Vagina (tissue), 2 donors: ENCODE measurements around the gene UBXN2A. TPM values are rescaled to one million over a fixed set of nuclear protein-coding genes. Genes with fewer than 3 reads are reported as not detected.
A peak's percentile ranks its signal among the peaks of the same experiment; 100 is the strongest.

Source experiments
- DNase-seq, 2 donors: peaks; one replicate each; pipeline ENCODE4 v3.0.0-alpha.2; 2017; ENCODE audit errors: extremely low spot score in 2 of 2
- H3K27ac ChIP-seq: fragments of 200-600 bp; sonication (generic); one replicate; pipeline ENCODE4 v1.5.1; 2019
- H3K27me3 ChIP-seq: fragments of 200-600 bp; sonication (generic); one replicate; pipeline ENCODE4 v1.5.1; 2019
- H3K36me3 ChIP-seq, 2 donors: fragments of 200-600 bp; sonication (generic); one replicate each; pipeline ENCODE4 v1.5.1; 2017 to 2019
- H3K4me1 ChIP-seq: fragments of 200-600 bp; sonication (generic); one replicate; pipeline ENCODE4 v1.5.1; 2019
- H3K4me3 ChIP-seq, 2 donors: fragments of 200-600 bp; sonication (generic); 1 replicate in 1 of 2; 2 replicates in 1 of 2; pipeline ENCODE4 v1.5.1; 2016 to 2019
- H3K9me3 ChIP-seq: fragments of 200-600 bp; sonication (generic); one replicate; pipeline ENCODE4 v1.5.1; 2019
- POLR2A ChIP-seq, 2 donors: fragments of 450-650 bp; IDR thresholded peaks; one replicate each; pipeline ENCODE4 v1.6.1; 2017; ENCODE audit warnings: antibody characterized with exemption in 2 of 2, mild to moderate bottlenecking in 2 of 2, moderate library complexity in 2 of 2
- POLR2AphosphoS5 ChIP-seq, 2 donors: sonication (generic); formaldehyde crosslinking; IDR thresholded peaks; one replicate each; pipeline ENCODE4 v1.9.0; 2017; ENCODE audit warnings: antibody characterized with exemption in 2 of 2, mild to moderate bottlenecking in 2 of 2, low read depth in 1 of 2; ENCODE audit not compliant: insufficient read depth in 1 of 2
- intact Hi-C: fragments of 100-400 bp; cut with DNase I; formaldehyde crosslinking; loops from one replicate; pipeline ENCODE4 v1.15.1; 2023
- total RNA-seq: library from RNA; depleted of rRNA; stranded (reverse); fragments of >200 nt; gene quantifications from one replicate; pipeline ENCODE4 v1.2.3, GENCODE V29; 2016
- TF ChIP-seq, protein P1 (sequence below), 3 experiments: fragments of 450-650 bp in 2 of 3; fragments of 200-600 bp in 1 of 3; sonication (generic) in 1 of 3; IDR thresholded peaks; one replicate each; pipeline ENCODE4 v1.5.1; 2017 to 2019; ENCODE audit warnings: antibody characterized with exemption in 3 of 3, mild to moderate bottlenecking in 2 of 3, moderate library complexity in 2 of 3

Gene UBXN2A
- total RNA-seq, 1 donor from 2014 or later, result 12.5 TPM

DNA sequence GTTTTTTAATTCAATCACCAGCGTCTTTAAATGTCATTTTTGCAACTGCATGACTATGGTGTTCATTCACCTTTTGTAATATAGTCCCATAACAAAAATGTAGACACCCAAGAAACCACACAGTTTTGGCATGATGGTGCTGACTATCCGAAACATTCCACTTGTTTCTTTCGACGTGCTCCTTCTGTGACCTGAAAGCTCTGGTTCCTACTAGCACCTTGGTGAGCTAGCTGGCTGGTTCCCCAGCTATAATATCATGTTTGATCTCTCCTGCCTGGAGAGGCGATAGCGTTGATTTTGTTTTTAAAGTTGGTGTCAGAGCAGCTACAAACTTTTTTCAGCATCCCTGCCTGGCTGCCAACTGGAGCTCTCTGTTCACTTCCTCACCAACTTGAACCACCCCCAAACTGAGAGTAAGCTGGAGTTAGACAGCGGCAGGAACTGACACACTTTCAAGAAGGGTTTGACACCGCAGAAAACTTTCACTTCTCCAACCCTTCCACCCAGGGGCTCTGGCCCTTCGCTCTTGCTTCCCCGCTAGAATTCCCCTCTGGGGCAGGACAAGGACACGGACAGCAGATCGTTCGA lies 14.5 kb upstream of the UBXN2A start:
- Histone ChIP-seq H3K27me3 (no peaks in the 10 kb centered on the region), H3K27ac (peak overlapping the region; percentile 99), H3K36me3 (no peaks in the 10 kb centered on the region), H3K9me3 (no peaks in the 10 kb centered on the region), H3K4me1 (peaks cover 50% of the 10 kb centered on the region), H3K4me3 (peak overlapping the region; percentile 79 to 93)
- peak in 1 of 2 donors; percentile 91 for DNase-seq
- TF ChIP-seq POLR2A (IDR thresholded peaks at IDR 0.05) (peak in 1 of 2 donors; percentile 36), POLR2AphosphoS5 (IDR thresholded peaks at IDR 0.05; ENCODE audit: insufficient read depth in 1 of 2, low read depth in 1 of 2) (peak in 1 of 2 donors; percentile 64)
- TF ChIP-seq, protein P1, sequence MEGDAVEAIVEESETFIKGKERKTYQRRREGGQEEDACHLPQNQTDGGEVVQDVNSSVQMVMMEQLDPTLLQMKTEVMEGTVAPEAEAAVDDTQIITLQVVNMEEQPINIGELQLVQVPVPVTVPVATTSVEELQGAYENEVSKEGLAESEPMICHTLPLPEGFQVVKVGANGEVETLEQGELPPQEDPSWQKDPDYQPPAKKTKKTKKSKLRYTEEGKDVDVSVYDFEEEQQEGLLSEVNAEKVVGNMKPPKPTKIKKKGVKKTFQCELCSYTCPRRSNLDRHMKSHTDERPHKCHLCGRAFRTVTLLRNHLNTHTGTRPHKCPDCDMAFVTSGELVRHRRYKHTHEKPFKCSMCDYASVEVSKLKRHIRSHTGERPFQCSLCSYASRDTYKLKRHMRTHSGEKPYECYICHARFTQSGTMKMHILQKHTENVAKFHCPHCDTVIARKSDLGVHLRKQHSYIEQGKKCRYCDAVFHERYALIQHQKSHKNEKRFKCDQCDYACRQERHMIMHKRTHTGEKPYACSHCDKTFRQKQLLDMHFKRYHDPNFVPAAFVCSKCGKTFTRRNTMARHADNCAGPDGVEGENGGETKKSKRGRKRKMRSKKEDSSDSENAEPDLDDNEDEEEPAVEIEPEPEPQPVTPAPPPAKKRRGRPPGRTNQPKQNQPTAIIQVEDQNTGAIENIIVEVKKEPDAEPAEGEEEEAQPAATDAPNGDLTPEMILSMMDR (IDR thresholded peaks at IDR 0.05), result no peak
- intact Hi-C loops, result loop anchor here (10.0 kb wide), 1 partner anchor 119 kb away; the partner anchor contains the start of genes FKBP1B and WDCP

DNA sequence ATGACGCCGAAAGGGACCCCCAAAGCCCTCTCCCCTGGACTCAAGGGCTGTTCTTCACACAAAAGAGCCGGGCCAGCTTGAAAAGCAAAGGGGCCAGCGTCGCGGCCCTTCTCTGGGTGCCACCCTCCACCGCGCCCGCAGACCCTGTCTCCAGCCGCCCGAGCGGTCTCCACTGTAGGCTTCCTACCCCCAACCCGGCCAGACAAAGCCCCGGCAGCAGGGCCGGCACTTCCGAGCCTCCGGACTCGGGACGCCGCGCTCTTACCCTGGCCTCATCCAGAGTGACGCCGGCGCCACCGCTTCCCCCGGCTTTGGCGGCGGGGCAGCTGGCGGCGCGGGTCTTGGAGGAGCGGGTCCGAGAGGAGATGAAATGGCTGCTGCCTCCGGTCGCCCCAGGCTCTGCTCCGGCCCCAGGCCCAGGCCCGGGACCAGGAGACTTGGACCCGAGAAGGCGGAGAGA lies 13.9 kb upstream of the UBXN2A start:
- intact Hi-C loops, result loop anchor here (10.0 kb wide), 1 partner anchor 118 kb away; the partner anchor contains the start of genes FKBP1B and WDCP
- H3K4me1 ChIP-seq, result peaks cover 45% of the 10 kb centered on the region

DNA sequence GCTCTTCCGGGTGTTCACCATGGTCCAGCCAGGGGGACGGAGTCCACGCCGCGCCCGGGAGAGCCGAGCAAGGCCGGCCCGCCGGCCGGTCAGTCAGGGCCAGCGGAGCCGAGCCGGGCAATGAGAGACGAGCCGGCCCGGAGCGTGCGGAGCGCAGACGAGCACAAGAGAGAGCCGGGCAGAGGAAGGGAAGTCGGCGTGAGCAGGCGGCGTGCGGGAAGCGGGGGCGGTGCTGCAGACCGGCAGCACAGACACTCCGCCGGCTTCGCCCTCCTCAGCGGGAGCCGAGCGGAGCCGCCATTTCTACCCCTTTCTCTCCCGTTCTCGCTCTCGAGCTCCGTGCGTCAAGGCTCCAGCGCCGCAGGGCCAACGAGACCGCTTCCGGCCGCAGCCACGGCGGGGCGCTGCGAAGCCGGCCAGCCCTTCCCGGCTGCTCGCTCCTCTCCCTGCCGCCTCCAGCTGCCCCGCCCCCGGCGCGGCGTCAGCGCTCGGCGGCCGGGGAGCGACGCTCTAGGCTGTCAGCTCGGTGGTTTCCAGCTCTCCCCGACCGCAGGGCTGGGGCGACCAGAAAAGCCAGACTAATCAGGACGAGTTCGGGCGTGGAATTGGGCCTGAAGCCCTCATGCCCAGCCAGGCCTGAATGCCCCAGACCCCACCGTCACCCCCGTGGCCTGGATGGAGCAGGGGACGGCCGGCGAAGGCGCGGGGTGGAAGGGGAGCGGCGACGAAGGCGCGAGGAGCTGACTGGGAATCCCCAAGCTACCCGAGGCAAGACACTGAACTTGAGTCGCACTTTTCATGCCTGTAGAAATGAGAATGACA lies 13.3 kb upstream of the UBXN2A start, which contains the start of gene ATAD2B:
TSS of gene ATAD2B (minus strand) at position 374 of the 822 bp plus-strand sequence. CDS start at position 21, 353 bp downstream.
- Histone ChIP-seq H3K27ac (peak within 1 kb of the TSS; percentile 99), H3K36me3 (no peaks in the 10 kb centered on the region), H3K27me3 (no peaks in the 10 kb centered on the region), H3K4me3 (peak within 1 kb of the TSS; percentile 79 to 93), H3K9me3 (no peaks in the 10 kb centered on the region), H3K4me1 (peaks cover 38% of the 10 kb centered on the region)
- intact Hi-C loops, result loop anchor here (10.0 kb wide), 1 partner anchor 118 kb away; the partner anchor contains the start of genes FKBP1B and WDCP
- peak in 1 of 2 donors; percentile 91 for DNase-seq
- peak; percentile 72 to 87 for TF ChIP-seq POLR2AphosphoS5 (IDR thresholded peaks at IDR 0.05; ENCODE audit: insufficient read depth in 1 of 2, low read depth in 1 of 2)
- TF ChIP-seq, protein P1 (IDR thresholded peaks at IDR 0.05), result peak; percentile 75 to 88 (median 76)
- TF ChIP-seq POLR2A (IDR thresholded peaks at IDR 0.05), result peak in 1 of 2 donors; percentile 66

More for the DNA sequence above, 13.9 kb upstream of the UBXN2A start:
- TF ChIP-seq POLR2A (IDR thresholded peaks at IDR 0.05) (no peak), POLR2AphosphoS5 (IDR thresholded peaks at IDR 0.05; ENCODE audit: insufficient read depth in 1 of 2, low read depth in 1 of 2) (peak in 1 of 2 donors; percentile 28)
- no peaks in the 10 kb centered on the region for H3K9me3 ChIP-seq
- no peak for DNase-seq
- peak overlapping the region; percentile 79 to 93 for H3K4me3 ChIP-seq
- H3K27me3 ChIP-seq, result no peaks in the 10 kb centered on the region
- peak overlapping the region; percentile 99 for H3K27ac ChIP-seq
- H3K36me3 ChIP-seq, result no peaks in the 10 kb centered on the region

DNA sequence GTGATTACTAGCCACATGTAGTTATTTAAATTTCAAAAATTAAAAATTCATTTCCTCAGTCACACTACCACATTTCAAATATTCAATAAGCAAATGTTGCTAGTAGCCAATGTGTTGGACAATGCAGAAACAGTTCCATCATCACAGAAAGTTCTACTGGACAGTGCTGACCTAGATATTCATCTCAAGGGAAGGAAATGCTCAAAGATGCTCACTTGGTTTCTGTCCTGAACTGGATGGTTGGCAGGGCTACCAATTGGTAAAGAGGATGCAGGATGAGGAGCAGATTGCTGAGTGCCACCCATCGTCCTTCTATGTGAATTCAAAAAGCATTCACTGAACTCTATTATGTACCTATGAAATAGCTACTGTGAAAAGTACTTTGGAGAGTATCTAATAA lies 6.0 kb upstream of the UBXN2A start:
- no peaks in the 10 kb centered on the region for H3K27me3 ChIP-seq
- intact Hi-C loops, result no loop called here
- TF ChIP-seq POLR2A (IDR thresholded peaks at IDR 0.05), result no peak
- TF ChIP-seq, protein P1 (IDR thresholded peaks at IDR 0.05), result no peak
- no peak for TF ChIP-seq POLR2AphosphoS5 (IDR thresholded peaks at IDR 0.05; ENCODE audit: insufficient read depth in 1 of 2, low read depth in 1 of 2)

More for the DNA sequence above, 6.0 kb upstream of the UBXN2A start:
- DNase-seq, result no peak
- Histone ChIP-seq H3K4me1 (peaks cover 6% of the 10 kb centered on the region), H3K9me3 (no peaks in the 10 kb centered on the region), H3K4me3 (no peak overlapping the region), H3K36me3 (no peaks in the 10 kb centered on the region), H3K27ac (no peak overlapping the region)
